Ishikawa (cell line): Measurements from ENCODE around the gene GPRC5D.

Experiments
- CEBPB ChIP-seq: IDR thresholded peaks from 2 replicates; pipeline ENCODE4 v1.6.1; 2012
- CREB1 ChIP-seq: IDR thresholded peaks from 2 replicates; pipeline ENCODE4 v1.6.1; 2012; ENCODE audit warnings: low read depth
- EGR1 ChIP-seq: IDR thresholded peaks from 2 replicates; pipeline ENCODE4 v1.6.1; 2012
- EP300 ChIP-seq: IDR thresholded peaks from 2 replicates; pipeline ENCODE4 v1.6.1; 2012; ENCODE audit warnings: borderline replicate concordance
- FOXM1 ChIP-seq: IDR thresholded peaks from 2 replicates; pipeline ENCODE4 v1.6.1; 2012; ENCODE audit warnings: low read depth, borderline replicate concordance
- MAX ChIP-seq: IDR thresholded peaks from 2 replicates; pipeline ENCODE4 v1.6.1; 2012
- NFIC ChIP-seq: IDR thresholded peaks from 2 replicates; pipeline ENCODE4 v1.6.1; 2012
- RAD21 ChIP-seq: IDR thresholded peaks from 2 replicates; pipeline ENCODE4 v1.6.1; 2012; ENCODE audit warnings: low read depth
- TAF1 ChIP-seq: IDR thresholded peaks from 2 replicates; pipeline ENCODE4 v1.6.1; 2012; ENCODE audit warnings: low read depth, mild to moderate bottlenecking
- TCF12 ChIP-seq: IDR thresholded peaks from 2 replicates; pipeline ENCODE4 v1.6.1; 2012; ENCODE audit warnings: low read depth
- TEAD4 ChIP-seq: IDR thresholded peaks from 2 replicates; pipeline ENCODE4 v1.6.1; 2012
- USF1 ChIP-seq: IDR thresholded peaks from 2 replicates; pipeline ENCODE4 v1.6.1; 2012
- YY1 ChIP-seq: IDR thresholded peaks from 2 replicates; pipeline ENCODE4 v1.6.1; 2012; ENCODE audit warnings: low read depth
- ZBTB7A ChIP-seq: IDR thresholded peaks from 2 replicates; pipeline ENCODE4 v1.6.1; 2012; ENCODE audit warnings: low read depth
- TF ChIP-seq, protein P1 (sequence below): IDR thresholded peaks from 2 replicates; pipeline ENCODE4 v1.6.1; 2012; ENCODE audit warnings: low read depth, mild to moderate bottlenecking

The GPRC5D gene

GRCh38 chr12:12982331-12982730 lies 30.4 kb upstream of the GPRC5D start:
- TF ChIP-seq YY1 (no peak), CEBPB (no peak), TCF12 (no peak), TEAD4 (no peak), EP300 (no peak), MAX (no peak), RAD21 (no peak), FOXM1 (no peak), ZBTB7A (no peak), EGR1 (no peak), TAF1 (no peak), CREB1 (no peak), NFIC (no peak), USF1 (no peak)
- TF ChIP-seq, protein P1, sequence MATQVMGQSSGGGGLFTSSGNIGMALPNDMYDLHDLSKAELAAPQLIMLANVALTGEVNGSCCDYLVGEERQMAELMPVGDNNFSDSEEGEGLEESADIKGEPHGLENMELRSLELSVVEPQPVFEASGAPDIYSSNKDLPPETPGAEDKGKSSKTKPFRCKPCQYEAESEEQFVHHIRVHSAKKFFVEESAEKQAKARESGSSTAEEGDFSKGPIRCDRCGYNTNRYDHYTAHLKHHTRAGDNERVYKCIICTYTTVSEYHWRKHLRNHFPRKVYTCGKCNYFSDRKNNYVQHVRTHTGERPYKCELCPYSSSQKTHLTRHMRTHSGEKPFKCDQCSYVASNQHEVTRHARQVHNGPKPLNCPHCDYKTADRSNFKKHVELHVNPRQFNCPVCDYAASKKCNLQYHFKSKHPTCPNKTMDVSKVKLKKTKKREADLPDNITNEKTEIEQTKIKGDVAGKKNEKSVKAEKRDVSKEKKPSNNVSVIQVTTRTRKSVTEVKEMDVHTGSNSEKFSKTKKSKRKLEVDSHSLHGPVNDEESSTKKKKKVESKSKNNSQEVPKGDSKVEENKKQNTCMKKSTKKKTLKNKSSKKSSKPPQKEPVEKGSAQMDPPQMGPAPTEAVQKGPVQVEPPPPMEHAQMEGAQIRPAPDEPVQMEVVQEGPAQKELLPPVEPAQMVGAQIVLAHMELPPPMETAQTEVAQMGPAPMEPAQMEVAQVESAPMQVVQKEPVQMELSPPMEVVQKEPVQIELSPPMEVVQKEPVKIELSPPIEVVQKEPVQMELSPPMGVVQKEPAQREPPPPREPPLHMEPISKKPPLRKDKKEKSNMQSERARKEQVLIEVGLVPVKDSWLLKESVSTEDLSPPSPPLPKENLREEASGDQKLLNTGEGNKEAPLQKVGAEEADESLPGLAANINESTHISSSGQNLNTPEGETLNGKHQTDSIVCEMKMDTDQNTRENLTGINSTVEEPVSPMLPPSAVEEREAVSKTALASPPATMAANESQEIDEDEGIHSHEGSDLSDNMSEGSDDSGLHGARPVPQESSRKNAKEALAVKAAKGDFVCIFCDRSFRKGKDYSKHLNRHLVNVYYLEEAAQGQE: no peak

GRCh38 chr12:12979731-12980259 lies 27.8 kb upstream of the GPRC5D start:
- TF ChIP-seq RAD21 (no peak), TCF12 (no peak), TAF1 (no peak), EP300 (no peak), USF1 (no peak), CEBPB (no peak), TEAD4 (no peak)
- TF ChIP-seq, protein P1: no peak

DNA sequence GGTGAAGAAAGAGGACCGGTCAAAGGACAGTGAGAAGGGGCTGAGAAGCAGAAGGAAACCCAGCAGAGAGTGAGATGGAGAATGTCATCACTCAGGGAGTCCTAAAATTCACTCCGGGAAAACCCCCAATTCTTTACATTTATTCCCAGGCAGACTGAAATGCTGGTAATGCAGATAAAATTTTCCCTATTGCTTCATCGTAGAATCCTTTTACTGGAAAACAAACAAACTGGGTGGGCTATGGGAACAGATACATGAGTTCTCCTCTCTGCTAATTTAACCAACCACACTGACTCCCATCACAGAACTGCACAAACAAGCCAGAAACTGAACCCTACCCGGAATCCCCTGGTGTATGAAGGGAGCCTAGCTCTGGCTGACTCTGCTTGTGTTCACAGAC lies 27.2 kb upstream of the GPRC5D start:
- TF ChIP-seq, protein P1: no peak
- TF ChIP-seq TAF1 (no peak), TEAD4 (no peak), RAD21 (no peak), YY1 (no peak), EP300 (no peak), ZBTB7A (no peak), CREB1 (no peak), NFIC (no peak)

DNA sequence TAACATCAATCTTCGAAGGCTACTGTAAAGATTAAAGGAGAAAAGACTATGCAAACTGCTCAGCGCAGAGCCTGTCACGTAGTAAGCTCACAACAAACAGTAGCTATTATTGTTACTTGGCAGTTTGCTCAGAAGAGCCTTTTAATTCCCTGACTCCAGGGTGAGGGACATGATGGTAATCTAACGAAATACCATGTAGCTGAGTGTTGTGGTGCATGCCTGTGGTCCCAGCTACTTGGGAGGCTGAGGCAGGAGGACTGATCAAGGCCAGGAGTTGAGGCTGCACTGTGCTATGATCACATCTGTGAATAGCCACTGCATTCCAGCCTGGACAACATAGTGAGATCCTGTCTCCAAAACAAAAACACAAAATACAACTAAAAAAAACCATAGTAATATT lies 25.3 kb upstream of the GPRC5D start:
- TF ChIP-seq MAX (no peak), TEAD4 (no peak), EP300 (no peak), FOXM1 (no peak)
- TF ChIP-seq, protein P1: no peak
